ENCODE results near the gene ZNF200. TPM values are rescaled to one million over a fixed set of nuclear protein-coding genes. Genes with fewer than 3 reads are reported as not detected.

Gene ZNF200
- total and polyA plus RNA-seq, 9 donors, result 4.8 to 9.2 (median 7.5) TPM

DNA sequence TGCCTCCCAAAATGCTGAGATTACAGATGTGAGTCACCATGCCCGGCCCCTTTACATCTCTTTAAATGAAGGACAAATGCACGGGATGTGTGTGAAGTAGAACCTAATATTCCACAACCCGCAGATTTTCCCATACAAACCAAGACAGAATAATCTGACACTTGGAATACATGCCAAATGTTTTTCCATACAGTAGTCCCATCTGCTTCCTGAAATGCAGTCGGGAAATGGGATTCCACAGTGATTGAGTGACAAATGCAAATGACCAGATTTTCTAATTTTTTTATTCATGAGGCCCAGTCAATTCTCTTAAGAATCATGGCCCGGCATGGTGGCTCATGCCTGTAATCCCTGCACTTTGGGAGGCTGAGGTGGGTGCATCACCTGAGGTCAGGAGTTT lies 6.8 kb upstream of the ZNF200 start:
- WGBS, 3 donors, result 57 to 82% (median 65%) methylated on average over 5 of the region's 5 CpGs
- Histone ChIP-seq H3K4me1 (ENCODE audit: insufficient read depth) (no peaks in the 10 kb centered on the region), H3K27ac (no peak overlapping the region), H3K4me3 (no peak overlapping the region), H3K36me3 (no peaks in the 10 kb centered on the region), H3K9me3 (no peaks in the 10 kb centered on the region), H3K27me3 (no peaks in the 10 kb centered on the region)
- TF ChIP-seq EP300 (IDR thresholded peaks at IDR 0.05), result no peak
- intact Hi-C loops (cut with DNase I), result no loop called here
- no peak for DNase-seq

DNA sequence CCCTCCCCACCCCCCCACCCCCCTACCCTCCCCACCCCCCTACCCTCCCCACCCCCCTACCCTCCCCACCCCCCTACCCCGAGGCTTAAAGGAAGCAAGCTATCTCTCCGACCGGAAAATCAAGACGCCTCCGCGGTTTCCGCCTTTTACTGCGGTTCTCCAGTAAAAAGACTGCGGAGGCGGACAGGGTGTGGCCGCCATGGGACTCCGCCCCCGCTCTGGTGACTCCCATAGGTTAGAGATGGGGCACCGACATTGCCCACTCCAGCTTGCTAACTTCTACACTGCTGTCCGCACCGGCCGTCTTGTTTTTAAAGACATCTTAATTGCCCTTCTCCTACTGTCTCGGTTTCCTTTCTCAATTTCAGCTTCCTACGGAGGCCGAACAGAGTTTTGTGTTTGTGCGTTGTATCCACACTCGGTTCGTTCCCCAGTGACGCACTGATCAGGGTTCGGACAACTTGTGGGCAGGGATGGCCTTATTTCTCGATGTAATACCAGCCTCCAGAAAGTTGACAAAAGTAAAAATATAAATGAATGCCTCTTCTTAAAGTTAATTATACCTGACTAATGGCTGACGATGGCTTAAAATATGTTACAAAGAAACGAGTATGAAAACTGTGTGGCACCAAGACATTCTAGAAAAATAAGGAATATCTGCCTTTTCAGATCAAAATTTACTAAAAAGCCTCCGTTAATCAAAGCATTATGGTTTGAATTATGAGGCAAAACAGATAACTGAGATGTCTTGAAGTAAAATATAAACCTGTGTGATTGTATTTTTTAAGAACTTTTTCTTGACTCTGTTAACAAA lies 1.1 kb upstream of the ZNF200 start:
- 80 to 83% (median 82%) methylated on average over 22 to 29 of the region's 29 CpGs for WGBS, 3 donors
- TF ChIP-seq POLR2A (IDR thresholded peaks at IDR 0.05), result no peak
- TF ChIP-seq, protein P1, sequence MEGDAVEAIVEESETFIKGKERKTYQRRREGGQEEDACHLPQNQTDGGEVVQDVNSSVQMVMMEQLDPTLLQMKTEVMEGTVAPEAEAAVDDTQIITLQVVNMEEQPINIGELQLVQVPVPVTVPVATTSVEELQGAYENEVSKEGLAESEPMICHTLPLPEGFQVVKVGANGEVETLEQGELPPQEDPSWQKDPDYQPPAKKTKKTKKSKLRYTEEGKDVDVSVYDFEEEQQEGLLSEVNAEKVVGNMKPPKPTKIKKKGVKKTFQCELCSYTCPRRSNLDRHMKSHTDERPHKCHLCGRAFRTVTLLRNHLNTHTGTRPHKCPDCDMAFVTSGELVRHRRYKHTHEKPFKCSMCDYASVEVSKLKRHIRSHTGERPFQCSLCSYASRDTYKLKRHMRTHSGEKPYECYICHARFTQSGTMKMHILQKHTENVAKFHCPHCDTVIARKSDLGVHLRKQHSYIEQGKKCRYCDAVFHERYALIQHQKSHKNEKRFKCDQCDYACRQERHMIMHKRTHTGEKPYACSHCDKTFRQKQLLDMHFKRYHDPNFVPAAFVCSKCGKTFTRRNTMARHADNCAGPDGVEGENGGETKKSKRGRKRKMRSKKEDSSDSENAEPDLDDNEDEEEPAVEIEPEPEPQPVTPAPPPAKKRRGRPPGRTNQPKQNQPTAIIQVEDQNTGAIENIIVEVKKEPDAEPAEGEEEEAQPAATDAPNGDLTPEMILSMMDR (IDR thresholded peaks at IDR 0.05), result no peak
- no peak for TF ChIP-seq EP300 (IDR thresholded peaks at IDR 0.05)
- Histone ChIP-seq H3K4me1 (ENCODE audit: insufficient read depth) (peaks cover 7% of the 10 kb centered on the region), H3K4me3 (no peak overlapping the region), H3K36me3 (no peaks in the 10 kb centered on the region), H3K9me3 (peaks cover 0 to under 1% of the 10 kb centered on the region in 2 donors), H3K27ac (no peak overlapping the region), H3K27me3 (no peaks in the 10 kb centered on the region)
- intact Hi-C loops (cut with DNase I), result loop anchor here in 1 of 4 donors (10.0 kb wide), 1 partner anchor 69 kb away; the partner anchor contains the start of genes TIGD7 and ZNF75A
- peak; percentile 18 to 51 (median 38) for DNase-seq

DNA sequence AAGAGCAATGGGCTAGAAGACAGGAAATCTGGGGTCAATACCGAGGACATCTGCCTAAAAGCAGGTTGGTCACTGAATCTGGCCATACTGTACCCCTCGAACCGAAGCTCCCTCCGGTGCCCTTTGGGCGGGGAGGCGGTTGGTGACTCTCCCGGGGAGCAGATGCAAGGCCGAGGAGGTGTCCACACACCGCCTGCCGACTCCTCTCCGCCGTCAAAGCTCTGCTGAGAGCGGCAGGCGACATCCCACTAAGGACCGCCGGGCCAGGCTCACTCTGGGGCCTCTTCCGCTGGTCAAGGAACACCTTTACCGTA lies 458 bp downstream of the ZNF200 start:
- Histone ChIP-seq H3K4me1 (ENCODE audit: insufficient read depth) (peaks cover 7% of the 10 kb centered on the region), H3K4me3 (peak overlapping the region; percentile 96), H3K9me3 (peaks cover 0 to 10% of the 10 kb centered on the region in 2 donors), H3K27ac (peak overlapping the region; percentile 96 to 97), H3K27me3 (no peaks in the 10 kb centered on the region), H3K36me3 (peaks cover 2% of the 10 kb centered on the region)
- DNase-seq, result no peak
- intact Hi-C loops (cut with DNase I), result loop anchor here in 1 of 4 donors (10.0 kb wide), 1 partner anchor 70 kb away; the partner anchor contains the start of genes TIGD7 and ZNF75A
- TF ChIP-seq EP300 (IDR thresholded peaks at IDR 0.05), result no peak
- TF ChIP-seq POLR2A (IDR thresholded peaks at IDR 0.05), result no peak
- TF ChIP-seq, protein P1 (IDR thresholded peaks at IDR 0.05), result no peak
- WGBS, 3 donors, result 1 to 2% (median 2%) methylated on average over 18 of the region's 18 CpGs

DNA sequence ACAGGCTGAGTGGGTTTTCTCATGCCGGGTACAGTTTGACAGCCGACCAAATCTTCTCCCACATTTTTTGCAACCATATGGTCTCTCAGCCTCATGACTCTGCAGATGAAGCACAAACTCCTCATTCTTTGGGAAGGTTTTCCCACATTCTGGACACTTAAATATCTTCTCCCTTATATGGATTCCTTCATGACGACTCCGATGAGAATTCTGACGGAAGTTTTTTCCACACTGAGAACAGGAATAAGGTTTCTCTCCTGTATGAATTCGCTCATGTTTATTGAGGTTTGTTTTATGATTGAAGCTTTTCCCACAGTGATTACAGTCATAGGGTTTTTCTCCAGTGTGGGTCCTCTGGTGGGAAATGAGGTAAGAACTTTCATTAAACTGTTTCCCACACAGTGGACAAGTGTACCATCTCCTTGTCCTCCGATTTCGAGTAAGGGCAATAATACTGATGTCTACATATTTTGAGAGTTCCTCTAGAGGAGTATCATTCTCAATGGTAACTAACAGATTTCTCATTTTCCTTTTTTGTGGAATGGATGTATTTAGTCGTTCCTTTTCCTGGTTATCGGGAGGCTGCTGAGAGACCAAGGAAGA lies 10.9 kb downstream of the ZNF200 start:
- H3K27me3 ChIP-seq, result no peaks in the 10 kb centered on the region
- peaks cover 5 to 41% of the 10 kb centered on the region in 2 donors for H3K9me3 ChIP-seq
- no peak for DNase-seq
- 97 to 99% (median 99%) methylated on average over 10 of the region's 10 CpGs for WGBS, 3 donors
- TF ChIP-seq EP300 (IDR thresholded peaks at IDR 0.05) (no peak), POLR2A (IDR thresholded peaks at IDR 0.05) (no peak)
- TF ChIP-seq, protein P1 (IDR thresholded peaks at IDR 0.05), result no peak
- no peak overlapping the region for H3K4me3 ChIP-seq
- no peaks in the 10 kb centered on the region for H3K36me3 ChIP-seq
- intact Hi-C loops (cut with DNase I), result no loop called here
- no peaks in the 10 kb centered on the region for H3K4me1 ChIP-seq (ENCODE audit: insufficient read depth)
- no peak overlapping the region for H3K27ac ChIP-seq

DNA sequence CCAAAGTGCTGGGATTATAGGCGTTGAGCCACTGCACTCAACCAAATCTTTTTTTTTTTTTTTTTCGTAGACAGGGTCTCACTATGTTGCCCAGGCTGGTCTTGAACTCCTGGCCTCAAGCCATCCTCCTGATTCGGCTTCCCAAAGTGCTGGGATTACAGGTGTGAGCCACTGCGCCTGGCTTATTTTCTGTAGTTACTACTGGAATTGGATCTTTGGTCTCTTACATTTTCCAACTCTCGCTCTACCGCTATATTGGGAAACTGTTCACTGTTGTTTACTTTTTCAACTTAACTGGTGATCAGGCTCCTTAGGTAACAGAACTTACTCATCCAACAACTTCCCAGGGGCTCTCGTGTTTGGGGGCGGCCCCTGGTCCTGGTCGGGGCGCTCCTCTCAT lies 14.1 kb downstream of the ZNF200 start:
- DNase-seq, result no peak
- intact Hi-C loops (cut with DNase I), result no loop called here
- Histone ChIP-seq H3K9me3 (peaks cover 5 to 27% of the 10 kb centered on the region in 2 donors), H3K36me3 (no peaks in the 10 kb centered on the region), H3K4me3 (no peak overlapping the region), H3K4me1 (ENCODE audit: insufficient read depth) (no peaks in the 10 kb centered on the region), H3K27me3 (no peaks in the 10 kb centered on the region), H3K27ac (no peak overlapping the region)
- 80 to 87% (median 86%) methylated on average over 10 of the region's 10 CpGs for WGBS, 3 donors
- TF ChIP-seq POLR2A (IDR thresholded peaks at IDR 0.05) (no peak), EP300 (IDR thresholded peaks at IDR 0.05) (no peak)
- TF ChIP-seq, protein P1 (IDR thresholded peaks at IDR 0.05), result no peak
